SK-N-SH (cell line): ENCODE measurements around the gene PITPNB.

ENCODE experiments used
- CTCF ChIP-seq: fragments of 200-600 bp; sonication (generic); IDR thresholded peaks from 2 replicates; pipeline ENCODE4 v1.6.1; 2017; ENCODE audit warnings: antibody characterized with exemption, mild to moderate bottlenecking, moderate library complexity
- EP300 ChIP-seq, 2 experiments: IDR thresholded peaks; 2 replicates each; pipeline versions ENCODE4 v1.4.0 to v1.6.1; 2012; ENCODE audit warnings: borderline replicate concordance in 1 of 2, low read depth in 1 of 2, low read length in 1 of 2
- FOXJ3 ChIP-seq: sonication (generic); formaldehyde crosslinking; IDR thresholded peaks from 2 replicates; pipeline ENCODE4 v1.5.1; 2020; ENCODE audit warnings: mild to moderate bottlenecking, missing genetic modification reagents
- MAX ChIP-seq: IDR thresholded peaks from 2 replicates; pipeline ENCODE4 v1.4.0; 2012; ENCODE audit warnings: low read depth
- TAF1 ChIP-seq: IDR thresholded peaks from 2 replicates; pipeline ENCODE4 v1.6.1; 2012; ENCODE audit warnings: low read depth, mild to moderate bottlenecking, low read length, moderate library complexity, borderline replicate concordance
- USF2 ChIP-seq: fragments of 150-350 bp; IDR thresholded peaks from 2 replicates; pipeline ENCODE4 v1.6.1; 2017; ENCODE audit warnings: antibody characterized with exemption, low read length, low read depth, borderline replicate concordance

GRCh38 chr22:27947448-27947847 is 28.4 kb upstream of the PITPNB start:
- TF ChIP-seq CTCF (no peak), TAF1 (no peak), USF2 (no peak), EP300 (IDR thresholded peaks at IDR 0.05; ENCODE audit: borderline replicate concordance in 1 of 2, low read depth in 1 of 2, low read length in 1 of 2) (no peak), MAX (no peak), FOXJ3 (no peak)
